GM15510 (cell line): ENCODE results near the gene C9orf43.
A peak's percentile ranks its signal among the peaks of the same experiment; 100 is the strongest.

Experiments used
- POLR2A ChIP-seq: IDR thresholded peaks from 3 replicates; pipeline ENCODE4 v1.6.1; 2011; ENCODE audit warnings: borderline replicate concordance; ENCODE audit not compliant: insufficient read length; ENCODE audit errors: extremely low read depth

The C9orf43 gene

DNA sequence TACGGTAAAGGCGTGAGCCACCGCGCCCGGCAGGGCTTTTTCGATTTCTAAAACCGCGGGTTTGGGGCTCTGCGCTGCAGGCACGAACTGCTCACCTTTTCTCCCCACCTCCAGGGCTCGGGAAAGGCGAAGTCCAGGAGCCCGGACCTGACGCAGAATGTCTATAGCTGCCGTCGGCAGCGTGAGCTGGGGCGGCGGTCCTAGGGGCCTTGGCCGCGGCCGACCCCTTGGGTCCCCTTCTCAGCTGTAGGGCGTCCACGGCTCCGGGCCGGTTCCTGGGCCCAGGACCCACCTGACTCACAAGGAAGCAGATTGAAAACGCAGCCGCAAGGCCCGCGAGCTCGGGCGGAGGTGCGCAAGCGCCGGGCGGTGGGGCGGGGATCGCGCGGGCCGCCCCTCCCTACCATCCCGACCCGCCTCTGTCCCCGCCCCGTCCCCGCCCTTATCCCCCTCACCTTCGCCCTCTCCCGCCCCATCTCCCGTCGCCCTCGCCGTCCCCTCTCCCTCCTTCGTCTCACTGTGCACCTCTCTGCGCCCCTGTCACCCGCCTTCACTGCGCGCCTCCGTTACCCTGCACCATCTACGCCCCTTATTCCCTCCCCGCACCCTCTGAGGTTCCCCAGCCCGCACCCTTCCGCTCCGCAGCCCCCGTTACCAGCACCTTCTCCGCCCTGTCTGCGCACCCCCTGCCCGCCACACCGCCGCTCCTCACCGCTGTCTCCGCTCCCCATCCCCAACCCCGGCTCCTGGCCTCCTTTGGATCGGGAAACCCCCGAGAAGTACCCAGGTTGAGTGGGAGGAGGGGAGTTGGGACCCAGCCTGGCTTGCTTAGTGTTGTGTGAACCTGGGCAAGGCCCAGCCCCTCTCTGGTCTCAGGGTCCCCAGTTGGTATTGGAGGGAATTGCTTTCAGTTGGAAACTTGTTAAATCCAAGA, 33.6 kb upstream of the C9orf43 start, which contains the start of gene HDHD3:
Gene HDHD3, minus strand, starts transcription at position 353 of the 934 bp plus-strand sequence. CDS start 2,632 bp downstream, outside the sequence.
- peak; percentile 89 for TF ChIP-seq POLR2A

DNA sequence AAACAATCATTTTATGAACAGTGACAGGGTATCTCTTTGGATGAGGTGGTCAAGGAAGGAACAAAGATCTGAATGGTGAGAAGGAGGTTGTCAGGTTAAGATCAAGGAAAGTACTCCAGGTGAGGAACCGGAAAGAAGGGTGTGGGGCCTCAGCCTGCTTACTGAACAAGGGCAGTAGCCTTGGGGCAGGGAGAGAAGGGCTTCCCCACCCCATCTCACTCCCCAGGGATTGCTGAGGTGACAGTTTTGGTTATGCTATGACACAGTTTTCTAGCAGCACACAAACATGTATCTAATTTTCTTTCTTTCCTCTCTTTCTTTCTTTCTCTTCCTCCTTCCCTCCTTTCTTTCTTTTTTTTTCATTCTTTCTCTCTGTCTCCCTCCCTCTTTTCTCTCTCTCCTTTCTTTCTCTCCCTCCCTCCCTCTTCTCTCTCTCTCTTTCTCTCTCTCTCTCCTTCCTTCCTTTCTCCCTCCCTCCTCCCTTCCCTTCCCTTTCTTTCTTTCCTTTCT, 29.6 kb upstream of the C9orf43 start:
- TF ChIP-seq POLR2A: no peak

DNA sequence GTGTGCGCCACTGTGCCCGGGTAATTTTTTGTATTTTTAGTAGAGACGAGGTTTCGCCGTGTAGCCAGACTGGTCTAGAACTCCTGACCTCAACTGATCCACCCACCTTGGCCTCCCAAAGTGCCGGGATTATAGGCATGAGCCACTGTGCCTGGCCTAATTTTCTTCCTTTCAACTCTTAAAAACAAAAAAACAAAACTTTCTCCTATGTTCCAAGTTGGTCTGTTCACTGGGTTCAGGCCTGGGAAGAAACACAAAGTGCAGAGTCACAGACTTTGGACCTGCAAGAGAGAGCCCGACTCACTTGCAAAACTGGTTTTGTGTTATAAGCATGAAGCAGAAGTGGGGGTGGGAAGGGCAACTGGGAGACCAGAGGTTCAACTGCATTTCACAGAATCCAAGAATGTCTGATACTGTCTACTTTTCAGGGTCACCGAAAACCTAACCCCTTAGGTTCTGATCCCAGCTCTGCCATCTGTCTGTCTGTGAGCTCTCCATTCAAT, 28.6 kb upstream of the C9orf43 start:
- TF ChIP-seq POLR2A: no peak

DNA sequence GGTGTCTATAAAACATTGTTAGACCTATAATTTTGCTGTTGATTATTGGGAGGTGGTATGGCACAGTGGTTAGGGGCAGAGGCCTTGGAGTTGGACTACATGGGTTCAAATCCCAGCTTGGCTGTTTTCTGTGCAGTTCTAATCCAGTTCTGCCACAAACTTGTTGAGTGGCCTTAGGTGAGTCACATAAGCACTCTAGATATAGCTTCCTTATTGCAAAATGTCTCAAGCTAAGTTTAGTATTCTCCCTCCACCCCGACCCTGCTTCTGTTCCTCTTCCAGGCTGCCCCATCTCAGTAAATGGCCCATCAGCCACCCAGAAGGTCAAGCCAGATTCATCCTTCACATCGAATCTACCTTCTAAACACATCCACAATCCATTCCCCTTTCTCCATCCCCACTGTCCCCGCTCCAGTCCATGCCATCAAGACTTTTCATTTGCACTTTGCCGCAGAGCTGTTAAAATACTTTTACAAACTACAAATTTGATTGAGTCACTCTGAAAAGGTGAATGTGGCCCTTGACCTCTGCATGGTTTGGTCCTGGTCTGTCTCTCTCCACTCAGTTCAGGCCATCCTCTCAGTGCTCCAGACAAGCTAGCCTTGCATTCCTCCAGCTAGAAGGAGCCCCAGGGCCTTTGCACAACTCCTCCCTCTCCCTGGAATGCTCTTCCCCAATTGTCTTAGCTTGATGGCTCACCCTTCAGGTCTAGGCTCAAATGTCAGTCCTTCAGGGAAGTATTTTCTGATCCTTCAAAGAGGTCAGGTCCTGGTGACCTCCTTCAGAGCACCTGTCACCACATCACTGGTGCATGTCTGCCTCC, 23.8 kb upstream of the C9orf43 start:
- TF ChIP-seq POLR2A: no peak

DNA sequence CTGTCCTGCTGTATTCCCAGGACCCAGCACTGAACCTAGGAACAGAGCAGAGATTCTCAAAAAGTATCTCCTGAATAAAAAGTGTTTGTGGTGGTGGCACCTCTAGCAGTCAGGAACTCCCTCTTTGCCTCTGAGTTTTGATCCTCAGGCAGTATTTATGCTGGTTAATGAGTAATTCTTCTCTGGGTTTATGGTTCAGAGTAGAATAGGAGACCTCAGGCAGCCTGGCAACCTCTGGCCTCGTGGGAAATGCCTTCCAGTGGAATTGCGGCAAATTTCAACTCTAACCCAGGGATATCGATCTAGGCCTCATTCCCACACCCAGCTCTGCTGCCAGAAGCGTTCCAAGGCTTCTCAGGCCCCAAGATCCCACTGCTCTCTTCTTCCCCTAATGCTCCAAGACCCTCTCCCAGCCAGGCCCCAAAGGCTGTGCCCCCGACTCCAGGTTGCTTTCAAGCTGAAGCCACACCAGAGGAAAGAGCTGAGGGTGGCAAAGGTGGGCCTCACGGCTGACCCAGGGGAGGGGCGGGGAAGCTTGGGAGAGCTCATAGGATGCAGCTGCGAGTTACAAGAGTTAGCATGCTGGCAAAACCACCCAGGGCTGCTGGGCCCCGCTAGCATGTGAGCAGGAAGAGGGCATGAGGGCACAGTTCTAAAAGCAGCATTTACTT, 22.9 kb upstream of the C9orf43 start:
- no peak for TF ChIP-seq POLR2A

DNA sequence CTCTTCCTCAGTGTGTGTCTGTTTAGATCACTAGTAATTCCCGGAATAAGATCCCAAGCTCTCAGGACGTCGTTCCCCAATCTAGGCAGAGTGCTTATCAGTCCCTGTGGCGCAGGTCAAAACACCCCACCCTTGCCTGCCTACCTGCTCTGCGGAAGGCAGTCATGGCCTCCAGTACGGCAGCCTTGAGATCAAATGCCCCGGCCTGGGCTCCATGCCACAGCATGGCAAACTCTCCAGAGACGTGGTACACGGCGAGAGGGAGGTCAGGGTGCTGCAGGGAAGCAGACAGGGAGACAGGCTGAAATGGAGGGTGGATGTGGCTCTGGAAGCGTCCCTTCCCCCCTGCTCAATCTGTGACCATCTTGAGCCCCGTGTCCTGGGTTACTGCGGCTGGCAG, 21.7 kb upstream of the C9orf43 start:
- TF ChIP-seq POLR2A: no peak

DNA sequence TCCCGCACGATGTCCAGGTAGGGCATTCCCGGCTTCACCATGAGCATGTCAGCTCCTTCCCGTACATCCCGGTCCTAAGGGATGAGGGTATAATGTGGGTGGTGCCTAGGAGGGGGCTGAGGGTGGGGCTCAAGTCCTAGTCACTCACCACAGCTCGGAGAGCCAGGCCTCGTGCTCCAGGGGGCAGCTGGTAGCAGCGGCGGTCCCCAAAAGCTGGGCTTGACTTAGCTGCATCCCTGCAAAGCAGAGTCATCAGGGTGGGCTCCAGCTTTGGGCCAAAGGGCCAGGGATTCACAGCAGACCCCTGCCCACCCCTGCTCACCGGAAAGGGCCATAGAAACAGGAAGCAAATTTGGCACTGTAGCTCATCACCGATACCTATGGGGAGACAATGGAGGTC, 21.1 kb upstream of the C9orf43 start:
- TF ChIP-seq POLR2A: no peak

DNA sequence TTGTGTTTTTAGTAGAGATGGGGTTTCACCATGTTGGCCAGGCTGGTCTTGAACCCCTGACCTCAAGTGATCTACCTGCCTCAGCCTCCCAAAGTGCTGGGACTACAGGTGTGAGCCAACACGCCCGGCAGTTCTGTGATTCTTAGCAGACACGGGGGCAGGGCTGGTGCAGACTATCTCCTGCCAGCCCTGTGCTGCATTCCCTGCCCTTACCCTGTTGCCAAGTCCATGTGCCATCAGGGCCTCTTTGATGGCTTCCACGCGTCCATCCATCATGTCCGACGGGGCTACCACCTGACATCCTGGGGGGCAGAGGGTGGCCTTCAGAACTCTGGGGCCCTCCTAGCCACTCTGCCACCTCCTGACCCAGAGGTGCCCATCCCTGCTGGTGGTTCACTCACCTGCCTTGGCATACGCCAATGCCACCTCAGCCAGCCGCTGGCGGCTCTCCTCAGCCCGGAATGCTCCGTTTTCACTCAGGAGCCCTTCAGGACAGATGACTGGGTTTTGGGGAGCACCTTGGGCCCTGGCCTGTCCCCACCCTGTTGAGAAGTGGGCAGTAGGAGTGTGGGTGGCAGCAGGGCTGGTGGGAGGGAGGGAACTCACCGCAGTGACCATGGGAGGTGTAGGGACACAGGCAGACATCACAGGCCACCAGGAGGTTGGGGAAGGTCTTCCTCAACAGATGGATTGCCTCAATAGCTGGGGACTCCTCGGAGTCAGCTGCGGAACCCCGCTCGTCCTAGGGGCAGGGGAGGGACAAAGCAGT, 20.2 kb upstream of the C9orf43 start:
- no peak for TF ChIP-seq POLR2A

DNA sequence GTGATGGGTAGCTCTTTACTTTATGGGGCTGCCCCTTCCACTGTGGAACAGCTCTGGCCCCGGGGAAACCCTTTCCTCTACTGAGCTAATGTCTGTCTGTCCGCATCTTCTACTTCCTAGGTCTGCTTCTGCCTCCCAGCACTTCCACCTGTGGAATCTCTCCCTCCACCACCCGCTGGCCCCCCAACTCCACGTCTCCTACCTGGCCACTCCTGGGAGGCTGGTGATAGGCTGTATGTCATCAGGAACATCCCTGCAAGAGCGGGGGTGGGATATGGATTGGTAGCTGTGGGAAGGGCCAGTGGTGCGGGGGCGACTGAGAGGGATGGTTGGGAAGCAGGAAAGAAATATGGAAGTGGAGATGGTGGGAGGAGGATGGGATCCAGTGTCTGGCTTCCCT, 18.6 kb upstream of the C9orf43 start:
- no peak for TF ChIP-seq POLR2A

DNA sequence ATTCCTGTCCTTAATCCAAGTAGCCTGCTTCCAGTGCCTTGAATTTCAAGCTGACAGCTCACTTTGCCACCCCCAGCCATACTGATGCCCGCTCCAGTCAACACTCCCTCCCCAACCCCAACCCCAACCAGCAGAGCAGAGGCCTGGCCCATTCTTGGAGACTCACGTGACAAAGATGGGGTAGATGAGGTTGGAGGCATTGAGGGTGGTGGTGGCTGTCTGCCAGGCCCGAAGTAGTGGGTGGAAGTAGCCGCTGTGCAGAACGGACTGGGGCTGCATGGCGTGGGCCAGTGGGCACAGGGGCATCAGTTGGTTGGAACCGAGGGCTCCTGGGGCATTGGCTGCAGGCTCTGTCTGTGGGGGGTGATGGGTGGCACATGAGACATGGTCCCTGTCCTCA, 17.3 kb upstream of the C9orf43 start:
- no peak for TF ChIP-seq POLR2A

DNA sequence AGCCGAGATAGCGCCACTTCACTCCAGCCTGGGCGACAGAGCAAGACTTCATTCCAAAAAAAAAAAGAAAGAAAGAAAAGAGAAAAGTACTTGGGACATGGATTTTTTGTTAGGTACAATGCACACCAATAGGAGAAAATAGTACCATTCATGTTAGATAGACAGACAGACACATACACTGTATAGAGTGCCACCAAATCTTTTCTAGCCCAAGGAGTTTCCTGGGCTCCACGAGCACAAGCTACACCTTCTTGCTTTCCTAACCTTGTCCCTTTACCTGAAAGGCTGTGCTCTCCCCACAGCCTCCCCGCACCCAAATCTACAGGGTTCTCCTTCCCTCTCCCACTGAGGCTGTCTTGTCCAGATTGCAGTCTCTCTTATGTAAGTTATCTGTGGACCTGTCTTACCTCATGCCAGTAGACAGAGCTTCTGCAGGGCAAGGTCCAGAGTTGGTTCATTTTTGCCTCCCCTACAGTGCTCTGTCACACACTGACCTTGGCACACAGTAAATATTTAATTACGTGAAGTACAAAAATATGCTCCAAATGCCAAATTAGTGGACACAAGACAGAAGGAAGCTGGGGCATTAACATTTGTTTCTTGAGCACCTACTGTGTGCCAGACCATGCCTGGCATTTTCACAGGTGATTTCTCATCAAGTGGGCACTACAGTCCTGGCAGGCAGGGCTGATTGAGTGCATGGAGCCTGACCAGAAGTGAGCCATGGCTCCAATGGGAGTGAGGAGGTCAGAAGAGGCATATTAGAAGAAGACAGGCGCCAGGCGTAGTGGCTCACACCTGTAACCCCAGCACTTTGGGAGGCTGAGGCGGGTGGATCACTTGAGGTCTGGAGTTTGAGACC, 15.3 kb upstream of the C9orf43 start:
- TF ChIP-seq POLR2A: no peak

DNA sequence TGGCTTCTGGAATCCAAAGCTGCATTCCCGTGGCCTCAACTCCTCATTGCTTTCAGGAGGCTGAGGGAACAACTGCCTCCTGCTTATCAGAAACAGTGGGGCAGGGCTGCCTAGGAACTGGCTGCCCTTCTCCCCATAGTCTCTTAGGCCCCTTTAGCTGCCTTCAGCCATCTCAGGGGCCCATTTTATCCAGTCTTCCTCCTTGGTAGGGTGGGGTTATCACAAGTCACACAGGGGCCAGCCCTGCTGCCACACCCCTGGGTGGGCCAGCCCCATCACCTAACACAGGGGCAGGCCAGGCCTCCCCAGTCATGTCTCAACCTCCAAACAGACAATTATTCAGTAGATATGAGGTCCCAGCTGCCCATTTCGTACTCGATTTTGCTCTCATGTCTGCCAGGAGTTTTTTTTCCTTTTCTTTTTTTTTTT, 13.3 kb upstream of the C9orf43 start:
- TF ChIP-seq POLR2A: no peak

DNA sequence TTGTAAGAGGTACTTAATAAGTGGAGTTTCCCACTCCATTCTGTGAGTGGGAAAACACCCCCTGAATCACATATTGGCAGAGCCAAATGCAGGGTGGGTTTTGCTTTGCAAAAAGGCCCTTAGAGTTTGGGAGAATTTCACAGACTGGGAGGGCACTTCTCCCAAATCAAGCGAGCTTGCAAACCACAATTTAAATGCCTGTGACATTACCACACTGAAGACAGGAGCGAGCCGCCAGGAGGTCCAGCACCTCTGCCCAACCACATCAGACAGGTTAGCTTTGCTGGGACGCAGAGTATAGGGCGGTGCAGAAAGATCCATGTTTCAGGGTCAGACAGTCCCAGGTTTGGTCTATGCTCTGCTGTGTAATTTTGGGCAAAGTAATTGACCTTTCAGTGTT, 11.8 kb upstream of the C9orf43 start:
- no peak for TF ChIP-seq POLR2A
